HepG2 (cell line): ENCODE results near the gene MCM8. TPM values are rescaled to one million over a fixed set of nuclear protein-coding genes. Genes with fewer than 3 reads are reported as not detected.

Experiments used
- ARID2 ChIP-seq: sonication (generic); formaldehyde crosslinking; IDR thresholded peaks from 2 replicates; pipeline ENCODE4 v1.8.1; 2022; ENCODE audit warnings: mild to moderate bottlenecking, missing genetic modification reagents, borderline replicate concordance
- CC2D1A ChIP-seq: sonication (generic); formaldehyde crosslinking; IDR thresholded peaks from 2 replicates; pipeline ENCODE4 v1.8.1; 2023; ENCODE audit warnings: mild to moderate bottlenecking, missing genetic modification reagents
- FOXK2 ChIP-seq: fragments of 450-650 bp; IDR thresholded peaks from 2 replicates; pipeline ENCODE4 v1.6.1; 2016
- GABPA ChIP-seq, 2 experiments: IDR thresholded peaks; 2 replicates each; pipeline ENCODE4 v1.6.1; 2011 to 2016; ENCODE audit warnings: low read depth in 2 of 2, low read length in 1 of 2, missing biosample characterization in 1 of 2, missing genetic modification characterization in 1 of 2
- HDAC1 ChIP-seq: sonication (generic); formaldehyde crosslinking; IDR thresholded peaks from 2 replicates; pipeline ENCODE4 v1.5.1; 2020; ENCODE audit warnings: mild to moderate bottlenecking, missing genetic modification reagents
- KDM2A ChIP-seq: sonication (generic); formaldehyde crosslinking; IDR thresholded peaks from 2 replicates; pipeline ENCODE4 v1.4.0; 2020; ENCODE audit warnings: low read depth, missing genetic modification reagents, borderline replicate concordance
- KLF13 ChIP-seq: sonication (generic); formaldehyde crosslinking; IDR thresholded peaks from 2 replicates; pipeline ENCODE4 v1.4.0; 2020; ENCODE audit warnings: mild to moderate bottlenecking, missing genetic modification reagents
- KLF16 ChIP-seq, 2 experiments: sonication (generic) in 1 of 2; formaldehyde crosslinking in 1 of 2; IDR thresholded peaks; 2 replicates each; pipeline versions ENCODE4 v1.6.1 to v1.8.0; 2016 to 2023; ENCODE audit warnings: missing genetic modification reagents in 2 of 2, missing compliant biosample characterization in 1 of 2
- MAFG ChIP-seq: sonication (generic); formaldehyde crosslinking; IDR thresholded peaks from 2 replicates; pipeline ENCODE4 v1.5.1; 2020; ENCODE audit warnings: mild to moderate bottlenecking, missing genetic modification reagents
- PCBP2 ChIP-seq: fragments of 200-400 bp; formaldehyde crosslinking; optimal IDR thresholded peaks from 2 replicates; pipeline ENCODE3; 2018; ENCODE audit warnings: low read length, low read depth; ENCODE audit not compliant: poor library complexity, severe bottlenecking
- POLR2A ChIP-seq, 2 experiments: IDR thresholded peaks; 2 replicates each; pipeline ENCODE4 v1.6.1; 2011; ENCODE audit warnings: low read depth in 2 of 2, low read length in 2 of 2, mild to moderate bottlenecking in 1 of 2, moderate library complexity in 1 of 2; ENCODE audit not compliant: insufficient read depth in 1 of 2
- RARA ChIP-seq: IDR thresholded peaks from 2 replicates; pipeline ENCODE4 v1.6.1; 2016; ENCODE audit warnings: missing genetic modification reagents, missing compliant biosample characterization
- SKIL ChIP-seq: sonication (generic); formaldehyde crosslinking; IDR thresholded peaks from 2 replicates; pipeline ENCODE4 v1.8.0; 2022; ENCODE audit warnings: missing genetic modification reagents, mild to moderate bottlenecking, moderate library complexity, borderline replicate concordance
- SMAD9 ChIP-seq: sonication (generic); formaldehyde crosslinking; IDR thresholded peaks from 2 replicates; pipeline ENCODE4 v1.5.1; 2020; ENCODE audit warnings: mild to moderate bottlenecking, missing genetic modification reagents
- SMARCC2 ChIP-seq: fragments of 450-650 bp; IDR thresholded peaks from 2 replicates; pipeline ENCODE4 v1.6.1; 2017; ENCODE audit warnings: antibody characterized with exemption, mild to moderate bottlenecking
- ZC3H4 ChIP-seq: sonication (generic); formaldehyde crosslinking; IDR thresholded peaks from 2 replicates; pipeline ENCODE4 v1.4.0; 2020; ENCODE audit warnings: missing genetic modification reagents, borderline replicate concordance
- ZNF263 ChIP-seq: sonication (generic); formaldehyde crosslinking; IDR thresholded peaks from 2 replicates; pipeline ENCODE4 v1.4.0; 2020; ENCODE audit warnings: missing genetic modification reagents
- ZNF292 ChIP-seq: sonication (generic); formaldehyde crosslinking; IDR thresholded peaks from 2 replicates; pipeline ENCODE4 v1.8.1; 2022; ENCODE audit warnings: mild to moderate bottlenecking, low read depth, missing genetic modification reagents, borderline replicate concordance
- polyA plus RNA-seq, 8 experiments: library from polyadenylated mRNA; depleted of rRNA in 3 of 8; stranded (reverse) in 7 of 8; unstranded in 1 of 8; fragments of >200 nt; fragmentation: Illumina TruSeq in 4 of 8; extraction: Trizol in 4 of 8; gene quantifications; 2 replicates each; pipeline versions ENCODE4 v1.2.1 to v1.2.3, GENCODE V29; 2011 to 2016; ENCODE audit warnings: low read depth in 4 of 8, missing spikeins in 1 of 8, mixed read lengths in 1 of 8; ENCODE audit not compliant: insufficient read depth in 1 of 8
- total RNA-seq, 5 experiments: library from RNA; depleted of rRNA; stranded (reverse); fragments of >200 nt; fragmentation: Illumina TruSeq; extraction: Trizol; gene quantifications; 2 replicates each; pipeline ENCODE4 v1.2.3, GENCODE V29; 2016; ENCODE audit warnings: low read depth in 1 of 5
- TF ChIP-seq, protein P1 (sequence below): sonication (generic); formaldehyde crosslinking; IDR thresholded peaks from 2 replicates; pipeline ENCODE4 v1.4.0; 2020; ENCODE audit warnings: missing genetic modification reagents, borderline replicate concordance
- TF ChIP-seq, protein P2 (sequence below): IDR thresholded peaks from 2 replicates; pipeline ENCODE4 v1.4.0; 2020; ENCODE audit warnings: mild to moderate bottlenecking, missing genetic modification reagents

The MCM8 gene
- total and polyA plus RNA-seq, 2 of the 13 experiments (the other 11 are each of a cell fraction or from before 2014, with no cell fraction given) = 11.5 to 59.3 TPM

GRCh38 chr20:6007529-6008103 lies 57.2 kb downstream of the MCM8 start (continued):
- peak; percentile 99 for TF ChIP-seq RARA
- peak; percentile 93 for TF ChIP-seq HDAC1
- TF ChIP-seq MAFG (CRISPR knock-in tag) = no peak
- TF ChIP-seq, protein P1, sequence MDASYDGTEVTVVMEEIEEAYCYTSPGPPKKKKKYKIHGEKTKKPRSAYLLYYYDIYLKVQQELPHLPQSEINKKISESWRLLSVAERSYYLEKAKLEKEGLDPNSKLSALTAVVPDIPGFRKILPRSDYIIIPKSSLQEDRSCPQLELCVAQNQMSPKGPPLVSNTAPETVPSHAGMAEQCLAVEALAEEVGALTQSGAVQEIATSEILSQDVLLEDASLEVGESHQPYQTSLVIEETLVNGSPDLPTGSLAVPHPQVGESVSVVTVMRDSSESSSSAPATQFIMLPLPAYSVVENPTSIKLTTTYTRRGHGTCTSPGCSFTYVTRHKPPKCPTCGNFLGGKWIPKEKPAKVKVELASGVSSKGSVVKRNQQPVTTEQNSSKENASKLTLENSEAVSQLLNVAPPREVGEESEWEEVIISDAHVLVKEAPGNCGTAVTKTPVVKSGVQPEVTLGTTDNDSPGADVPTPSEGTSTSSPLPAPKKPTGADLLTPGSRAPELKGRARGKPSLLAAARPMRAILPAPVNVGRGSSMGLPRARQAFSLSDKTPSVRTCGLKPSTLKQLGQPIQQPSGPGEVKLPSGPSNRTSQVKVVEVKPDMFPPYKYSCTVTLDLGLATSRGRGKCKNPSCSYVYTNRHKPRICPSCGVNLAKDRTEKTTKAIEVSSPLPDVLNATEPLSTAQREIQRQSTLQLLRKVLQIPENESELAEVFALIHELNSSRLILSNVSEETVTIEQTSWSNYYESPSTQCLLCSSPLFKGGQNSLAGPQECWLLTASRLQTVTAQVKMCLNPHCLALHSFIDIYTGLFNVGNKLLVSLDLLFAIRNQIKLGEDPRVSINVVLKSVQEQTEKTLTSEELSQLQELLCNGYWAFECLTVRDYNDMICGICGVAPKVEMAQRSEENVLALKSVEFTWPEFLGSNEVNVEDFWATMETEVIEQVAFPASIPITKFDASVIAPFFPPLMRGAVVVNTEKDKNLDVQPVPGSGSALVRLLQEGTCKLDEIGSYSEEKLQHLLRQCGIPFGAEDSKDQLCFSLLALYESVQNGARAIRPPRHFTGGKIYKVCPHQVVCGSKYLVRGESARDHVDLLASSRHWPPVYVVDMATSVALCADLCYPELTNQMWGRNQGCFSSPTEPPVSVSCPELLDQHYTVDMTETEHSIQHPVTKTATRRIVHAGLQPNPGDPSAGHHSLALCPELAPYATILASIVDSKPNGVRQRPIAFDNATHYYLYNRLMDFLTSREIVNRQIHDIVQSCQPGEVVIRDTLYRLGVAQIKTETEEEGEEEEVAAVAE (CRISPR knock-in tag) = peak; percentile 56; the same call in 1 of the 2 replicates
- no peak for TF ChIP-seq KDM2A
- TF ChIP-seq KLF16 (CRISPR knock-in tag; IDR thresholded peaks at IDR 0.05) = peak in 1 of 2 experiments; percentile 94; a peak in 2 of 4 replicates
- TF ChIP-seq, protein P2, sequence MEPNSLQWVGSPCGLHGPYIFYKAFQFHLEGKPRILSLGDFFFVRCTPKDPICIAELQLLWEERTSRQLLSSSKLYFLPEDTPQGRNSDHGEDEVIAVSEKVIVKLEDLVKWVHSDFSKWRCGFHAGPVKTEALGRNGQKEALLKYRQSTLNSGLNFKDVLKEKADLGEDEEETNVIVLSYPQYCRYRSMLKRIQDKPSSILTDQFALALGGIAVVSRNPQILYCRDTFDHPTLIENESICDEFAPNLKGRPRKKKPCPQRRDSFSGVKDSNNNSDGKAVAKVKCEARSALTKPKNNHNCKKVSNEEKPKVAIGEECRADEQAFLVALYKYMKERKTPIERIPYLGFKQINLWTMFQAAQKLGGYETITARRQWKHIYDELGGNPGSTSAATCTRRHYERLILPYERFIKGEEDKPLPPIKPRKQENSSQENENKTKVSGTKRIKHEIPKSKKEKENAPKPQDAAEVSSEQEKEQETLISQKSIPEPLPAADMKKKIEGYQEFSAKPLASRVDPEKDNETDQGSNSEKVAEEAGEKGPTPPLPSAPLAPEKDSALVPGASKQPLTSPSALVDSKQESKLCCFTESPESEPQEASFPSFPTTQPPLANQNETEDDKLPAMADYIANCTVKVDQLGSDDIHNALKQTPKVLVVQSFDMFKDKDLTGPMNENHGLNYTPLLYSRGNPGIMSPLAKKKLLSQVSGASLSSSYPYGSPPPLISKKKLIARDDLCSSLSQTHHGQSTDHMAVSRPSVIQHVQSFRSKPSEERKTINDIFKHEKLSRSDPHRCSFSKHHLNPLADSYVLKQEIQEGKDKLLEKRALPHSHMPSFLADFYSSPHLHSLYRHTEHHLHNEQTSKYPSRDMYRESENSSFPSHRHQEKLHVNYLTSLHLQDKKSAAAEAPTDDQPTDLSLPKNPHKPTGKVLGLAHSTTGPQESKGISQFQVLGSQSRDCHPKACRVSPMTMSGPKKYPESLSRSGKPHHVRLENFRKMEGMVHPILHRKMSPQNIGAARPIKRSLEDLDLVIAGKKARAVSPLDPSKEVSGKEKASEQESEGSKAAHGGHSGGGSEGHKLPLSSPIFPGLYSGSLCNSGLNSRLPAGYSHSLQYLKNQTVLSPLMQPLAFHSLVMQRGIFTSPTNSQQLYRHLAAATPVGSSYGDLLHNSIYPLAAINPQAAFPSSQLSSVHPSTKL (CRISPR knock-in tag) = peak; percentile 100
- TF ChIP-seq CC2D1A (CRISPR knock-in tag) = peak; percentile 67; the same call in 1 of the 2 replicates
- peak; percentile 92; the same call in 1 of the 2 replicates for TF ChIP-seq SMARCC2
- peak; percentile 96 for TF ChIP-seq SKIL (CRISPR knock-in tag)
- TF ChIP-seq ZNF292 (CRISPR knock-in tag) = no peak
- TF ChIP-seq KLF13 (CRISPR knock-in tag) = no peak
- peak; percentile 88 for TF ChIP-seq FOXK2
- peak; percentile 35 to 62; a peak in 2 of 4 replicates for TF ChIP-seq POLR2A (IDR thresholded peaks at IDR 0.05; ENCODE audit: insufficient read depth in 1 of 2, low read depth in 2 of 2, low read length in 2 of 2)
- TF ChIP-seq ZC3H4 = no peak
- peak; percentile 87; the same call in 1 of the 2 replicates for TF ChIP-seq ARID2 (CRISPR knock-in tag)
- TF ChIP-seq SMAD9 (CRISPR knock-in tag) = no peak
- no peak for TF ChIP-seq GABPA (IDR thresholded peaks at IDR 0.05; ENCODE audit: low read depth, low read length)
- peak; percentile 66 for TF ChIP-seq GABPA (CRISPR knock-in tag; IDR thresholded peaks at IDR 0.05; ENCODE audit: low read depth)
- no peak for TF ChIP-seq PCBP2
- no peak for TF ChIP-seq ZNF263 (CRISPR knock-in tag)
